Effector CD4-positive, alpha-beta T cell (primary cell): ENCODE measurements around the gene HLA-G.
"Not testable (repeated sequence)": the region's sequence is repeated elsewhere in the genome, so short reads cannot be mapped to it uniquely, and the experiment has no call there.

Source experiments
- DNase-seq: peaks from one replicate; pipeline ENCODE4 v3.0.0-alpha.2; 2020
- total RNA-seq: gene quantifications from one replicate; lab custom pipeline; 2026; lab: John Stamatoyannopoulos, UW

Gene HLA-G
- 1.5 reads per million for total RNA-seq

DNA sequence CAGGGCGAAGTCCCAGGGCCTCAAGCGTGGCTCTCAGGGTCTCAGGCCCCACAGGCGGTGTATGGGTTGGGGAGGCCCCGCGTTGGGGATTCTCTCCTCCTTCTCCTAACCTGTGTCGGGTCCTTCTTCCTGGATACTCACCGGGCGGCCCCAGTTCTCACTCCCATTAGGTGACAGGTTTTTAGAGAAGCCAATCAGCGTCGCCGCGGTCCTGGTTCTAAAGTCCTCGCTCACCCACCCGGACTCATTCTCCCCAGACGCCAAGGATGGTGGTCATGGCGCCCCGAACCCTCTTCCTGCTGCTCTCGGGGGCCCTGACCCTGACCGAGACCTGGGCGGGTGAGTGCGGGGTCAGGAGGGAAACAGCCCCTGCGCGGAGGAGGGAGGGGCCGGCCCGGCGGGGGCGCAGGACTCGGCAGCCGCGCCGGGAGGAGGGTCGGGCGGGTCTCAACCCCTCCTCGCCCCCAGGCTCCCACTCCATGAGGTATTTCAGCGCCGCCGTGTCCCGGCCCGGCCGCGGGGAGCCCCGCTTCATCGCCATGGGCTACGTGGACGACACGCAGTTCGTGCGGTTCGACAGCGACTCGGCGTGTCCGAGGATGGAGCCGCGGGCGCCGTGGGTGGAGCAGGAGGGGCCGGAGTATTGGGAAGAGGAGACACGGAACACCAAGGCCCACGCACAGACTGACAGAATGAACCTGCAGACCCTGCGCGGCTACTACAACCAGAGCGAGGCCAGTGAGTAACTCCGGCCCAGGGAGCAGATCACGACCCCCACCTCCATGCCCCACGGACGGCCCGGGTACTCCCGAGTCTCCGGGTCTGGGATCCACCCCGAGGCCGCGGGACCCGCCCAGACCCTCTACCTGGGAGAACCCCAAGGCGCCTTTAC lies at the start of gene HLA-G:
TSS of gene HLA-G (plus strand) at position 247 of the 892 bp plus-strand sequence. CDS start at position 267, 20 bp downstream.
- DNase-seq: no peak

DNA sequence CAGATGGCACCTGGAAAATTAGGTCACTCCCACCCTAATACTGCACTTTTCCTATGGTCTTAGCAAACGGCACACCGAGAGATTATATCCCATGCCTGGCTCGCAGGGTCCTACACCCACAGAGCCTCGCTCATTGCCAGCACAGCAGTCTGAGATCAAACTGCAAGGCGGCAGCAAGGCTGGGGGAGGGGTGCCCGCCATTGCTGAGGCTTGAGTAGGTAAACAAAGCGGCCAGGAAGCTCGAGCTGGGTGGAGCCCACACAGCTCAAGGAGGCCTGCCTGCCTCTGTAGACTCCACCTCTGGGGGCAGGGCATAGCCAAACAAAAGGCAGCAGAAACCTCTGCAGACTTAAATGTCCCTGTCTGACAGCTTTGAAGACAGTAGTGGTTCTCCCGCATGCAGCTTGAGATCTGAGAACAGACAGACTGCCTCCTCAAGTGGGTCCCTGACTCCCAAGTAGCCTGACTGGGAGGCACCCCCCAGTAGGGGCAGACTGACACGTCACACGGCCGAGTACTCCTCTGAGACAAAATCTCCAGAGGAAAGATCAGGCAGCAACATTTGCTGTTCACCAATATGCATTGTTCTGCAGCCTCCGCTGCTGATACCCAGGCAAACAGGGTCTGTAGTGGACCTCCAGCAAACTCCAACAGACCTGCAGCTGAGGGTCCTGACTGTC lies 47.5 kb upstream of the HLA-G start:
- not testable (repeated sequence) for DNase-seq

DNA sequence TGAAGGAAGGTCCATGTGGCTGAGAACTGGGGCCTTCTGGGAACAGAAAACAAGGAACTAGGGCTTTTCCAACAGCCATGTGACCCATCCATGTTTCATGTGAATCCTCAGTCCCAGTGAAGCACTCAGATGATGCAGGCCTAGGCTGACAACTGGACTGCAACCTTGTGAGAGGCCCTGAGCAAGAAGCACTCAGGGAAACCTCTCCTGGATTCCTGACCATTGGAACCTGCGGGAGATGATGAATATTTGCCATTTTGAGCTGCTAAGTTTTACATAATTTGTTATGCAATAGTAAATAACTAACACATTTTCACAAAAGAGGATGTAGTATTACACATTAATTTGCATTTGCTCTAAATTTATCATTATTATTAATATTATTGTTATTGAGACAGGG lies 38.4 kb upstream of the HLA-G start:
- DNase-seq: no peak

DNA sequence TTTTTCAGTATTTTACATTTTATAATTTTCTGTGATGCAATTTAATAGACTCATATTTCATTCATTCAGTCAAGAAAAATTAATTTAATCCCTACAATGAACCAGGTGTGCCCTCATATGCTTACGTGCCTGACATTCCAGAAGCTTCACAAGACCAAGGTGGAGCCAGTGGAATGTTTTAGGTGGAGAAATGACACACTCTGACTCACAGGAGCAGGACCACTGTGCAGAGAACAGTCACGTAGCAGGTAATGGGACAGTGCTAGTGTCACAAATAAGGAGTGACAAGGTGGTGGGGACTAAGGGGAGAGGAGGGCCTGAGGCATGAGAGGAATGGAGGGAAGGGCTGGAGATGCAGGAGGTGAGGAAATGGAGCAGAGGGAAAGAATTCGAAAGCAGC lies 37.0 kb upstream of the HLA-G start:
- DNase-seq: no peak

DNA sequence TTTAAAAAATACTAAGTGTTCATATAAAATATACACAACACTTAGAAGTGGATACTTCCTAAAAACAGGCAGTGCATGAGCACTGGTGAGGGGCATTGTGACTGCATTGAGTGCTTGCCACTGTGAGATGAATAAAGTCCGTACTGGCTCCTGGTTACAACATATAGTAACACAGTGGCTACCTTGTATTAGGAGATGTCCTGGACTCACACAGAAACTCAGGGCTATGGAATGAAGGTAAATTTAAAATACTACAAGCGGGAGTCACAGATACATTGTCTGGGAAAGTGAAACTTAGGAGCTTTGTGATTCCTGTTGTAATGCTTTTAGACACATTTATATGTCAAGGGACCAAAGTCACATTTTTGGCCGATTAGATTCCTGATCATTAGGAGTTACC lies 36.5 kb upstream of the HLA-G start:
- no peak for DNase-seq

DNA sequence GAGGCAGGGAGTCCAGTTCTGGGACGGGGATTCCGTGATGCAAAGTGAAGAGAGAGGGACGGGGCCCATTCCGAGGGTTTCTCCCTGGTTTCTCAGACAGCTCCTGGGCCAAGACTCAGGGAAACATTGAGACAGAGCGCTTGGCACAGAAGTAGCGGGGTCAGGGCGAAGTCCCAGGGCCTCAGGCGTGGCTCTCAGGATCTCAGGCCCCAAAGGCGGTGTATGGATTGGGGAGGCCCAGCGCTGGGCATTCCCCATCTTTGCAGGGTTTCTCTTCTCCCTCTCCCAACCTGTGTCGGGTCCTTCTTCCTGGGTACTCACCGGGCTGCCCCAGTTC lies 35.9 kb upstream of the HLA-G start:
- DNase-seq: no peak

DNA sequence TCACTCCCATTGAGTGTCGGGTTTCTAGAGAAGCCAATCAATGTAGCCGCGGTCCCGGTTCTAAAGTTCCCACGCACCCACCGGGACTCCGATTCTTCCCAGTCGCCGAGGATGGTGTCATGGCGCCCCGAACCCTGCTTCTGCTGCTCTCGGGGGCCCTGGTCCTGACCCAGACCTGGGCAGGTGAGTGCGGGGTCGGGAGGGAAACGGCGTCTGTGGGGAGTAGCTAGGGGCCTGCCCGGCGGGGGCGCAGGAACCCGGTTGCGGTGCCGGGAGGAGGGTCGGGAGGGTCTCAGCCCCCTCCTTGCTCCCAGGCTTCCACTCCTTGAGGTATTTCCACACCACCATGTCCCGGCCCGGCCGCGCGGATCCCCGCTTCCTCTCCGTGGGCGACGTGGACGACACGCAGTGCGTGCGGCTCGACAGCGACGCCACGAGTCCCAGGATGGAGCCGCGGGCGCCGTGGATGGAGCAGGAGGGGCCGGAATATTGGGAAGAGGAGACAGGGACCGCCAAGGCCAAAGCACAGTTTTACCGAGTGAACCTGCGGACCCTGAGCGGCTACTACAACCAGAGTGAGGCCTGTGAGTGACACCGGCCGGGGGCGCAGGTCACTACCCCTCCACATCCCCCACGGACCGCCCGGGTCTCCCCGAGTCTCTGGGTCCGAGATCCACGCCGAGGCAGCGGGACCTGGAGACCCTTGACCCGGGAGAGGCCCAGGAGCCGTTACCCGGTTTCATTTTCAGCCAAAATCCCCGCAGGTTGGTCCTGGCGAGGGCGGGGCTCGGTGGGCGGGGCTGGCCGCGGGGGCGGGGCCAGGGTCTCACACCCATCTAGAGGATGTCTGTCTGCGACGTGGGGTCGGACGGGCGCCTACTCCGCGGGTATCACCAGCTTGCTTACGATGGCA lies 35.2 kb upstream of the HLA-G start:
- peak; percentile 67 for DNase-seq

DNA sequence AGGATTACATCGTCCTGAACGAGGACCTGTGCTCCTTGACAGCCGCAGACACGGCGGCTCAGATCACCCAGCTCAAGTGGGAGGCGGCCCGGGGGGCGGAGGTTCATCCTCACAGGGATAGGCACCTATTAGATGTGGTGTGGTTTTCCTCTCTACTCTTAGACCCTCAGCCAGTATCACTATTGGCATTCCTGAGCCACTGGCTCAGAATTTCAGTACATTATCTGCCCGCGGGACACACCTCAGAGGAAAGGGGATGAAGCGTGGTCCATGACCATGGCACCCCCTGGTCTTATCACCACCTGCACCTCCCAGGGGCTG lies 34.6 kb upstream of the HLA-G start:
- DNase-seq: no peak

DNA sequence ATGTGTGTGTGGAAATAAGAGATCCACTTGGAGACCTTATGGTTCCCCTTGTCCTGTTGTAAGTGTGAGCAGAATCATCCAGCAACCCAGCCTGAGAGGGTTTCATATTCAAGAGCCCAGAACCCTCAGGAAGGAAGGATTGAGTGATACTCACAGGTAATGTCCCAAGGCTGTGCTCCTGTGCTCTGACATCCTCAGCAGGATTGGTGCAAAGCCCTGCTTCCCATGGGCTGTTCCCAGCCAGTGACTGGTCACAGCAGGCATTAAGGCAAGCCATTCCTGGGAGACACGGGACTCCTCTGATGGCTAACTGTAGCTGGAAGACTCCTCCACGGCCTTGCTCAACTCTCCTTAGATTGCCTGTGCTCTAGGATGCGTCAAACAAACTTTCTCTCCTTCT lies 33.8 kb upstream of the HLA-G start:
- no peak for DNase-seq

DNA sequence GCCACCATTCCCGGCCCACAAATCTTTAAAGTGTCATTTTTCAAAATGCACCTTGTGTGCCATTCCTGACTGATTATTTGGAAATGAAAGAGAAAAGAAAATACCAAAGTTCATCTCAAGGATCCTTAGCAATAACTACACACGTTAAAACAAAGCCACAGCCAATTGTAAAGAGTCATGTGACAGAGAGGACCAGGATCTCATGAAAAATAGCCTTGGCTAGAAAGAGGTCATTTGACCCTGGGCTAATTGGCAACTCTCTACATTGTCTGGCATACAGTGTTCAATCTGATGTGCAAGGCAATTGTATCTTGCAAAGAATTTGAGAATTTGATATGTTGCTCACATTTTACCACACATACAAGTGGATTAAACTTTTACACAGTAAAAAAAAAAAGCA lies 31.6 kb upstream of the HLA-G start:
- DNase-seq: no peak

DNA sequence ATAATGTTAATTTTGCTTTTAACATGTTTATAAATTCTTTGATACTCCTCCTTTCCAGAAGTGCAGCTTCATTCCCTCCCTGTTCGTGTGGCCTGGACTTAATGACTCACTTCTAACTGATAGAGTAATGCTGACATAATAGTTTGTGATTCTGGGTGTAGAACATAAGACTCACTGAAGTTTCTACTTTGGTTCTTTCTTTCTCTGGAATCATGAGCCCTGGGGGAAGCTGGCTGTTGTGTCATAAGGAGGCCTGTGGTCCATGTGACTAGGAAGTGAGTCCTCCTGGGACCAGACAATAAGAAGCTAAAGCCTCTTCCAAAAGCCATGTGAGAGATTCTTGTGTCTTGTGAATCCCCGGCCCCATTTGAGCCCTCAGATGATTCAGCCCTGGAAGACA lies 30.5 kb upstream of the HLA-G start:
- DNase-seq: no peak

DNA sequence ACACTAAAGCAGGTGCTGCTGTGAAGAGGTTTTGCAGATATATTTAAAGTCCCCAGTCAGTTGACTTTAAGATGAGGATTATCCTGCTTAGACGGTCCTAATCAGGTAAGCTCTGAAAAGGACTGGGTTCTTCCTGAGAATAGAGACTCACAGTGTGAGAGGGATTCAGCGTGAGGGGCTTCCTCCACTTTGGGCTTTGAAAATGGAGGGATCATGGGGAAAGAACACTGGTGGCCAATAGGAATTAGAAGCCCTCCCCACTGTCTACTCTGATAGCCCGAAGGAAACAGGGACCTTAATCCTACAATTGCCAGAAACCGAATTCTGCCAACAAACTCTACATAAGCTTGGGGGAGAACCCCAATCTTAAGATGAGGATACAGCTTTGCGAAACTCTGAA lies 29.7 kb upstream of the HLA-G start:
- DNase-seq: no peak

DNA sequence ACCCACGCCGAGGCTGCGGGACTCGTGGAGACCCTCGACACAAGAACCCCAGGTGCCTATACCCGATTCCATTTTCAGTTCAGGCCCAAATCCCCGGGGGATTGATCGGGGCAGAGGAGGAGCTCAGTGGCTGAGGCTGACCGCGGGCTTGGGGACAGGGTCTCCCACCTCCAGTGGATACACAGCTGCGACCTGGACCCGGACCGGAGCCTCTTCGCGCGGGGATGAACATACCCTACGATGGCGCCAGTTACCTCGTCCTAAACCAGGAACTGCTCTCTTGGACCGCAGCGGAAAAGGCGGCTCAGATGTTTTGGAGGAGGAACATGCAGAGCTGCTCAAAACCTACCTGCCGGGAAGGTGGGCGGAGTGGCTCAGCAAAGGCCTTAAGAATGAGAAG lies 27.4 kb upstream of the HLA-G start:
- DNase-seq: no peak

DNA sequence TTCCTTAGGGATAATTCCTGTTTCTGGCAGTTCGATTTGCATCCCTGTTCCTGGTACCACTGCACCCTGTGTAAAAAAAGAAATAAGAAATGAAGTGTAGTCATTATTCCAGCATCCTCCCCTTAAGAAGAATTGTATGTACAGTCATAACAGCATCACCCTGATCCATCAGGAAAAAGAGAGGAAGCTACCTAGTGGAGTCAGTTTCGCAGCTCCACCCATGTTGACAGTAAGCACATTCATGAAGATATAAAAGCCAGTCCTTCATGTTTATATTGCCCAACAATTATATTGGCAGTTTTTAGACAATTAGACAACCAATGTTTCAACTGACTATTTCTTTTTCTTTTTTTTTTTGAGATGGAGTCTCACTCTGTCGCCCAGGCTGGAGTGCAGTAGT lies 21.2 kb upstream of the HLA-G start:
- DNase-seq: no peak

DNA sequence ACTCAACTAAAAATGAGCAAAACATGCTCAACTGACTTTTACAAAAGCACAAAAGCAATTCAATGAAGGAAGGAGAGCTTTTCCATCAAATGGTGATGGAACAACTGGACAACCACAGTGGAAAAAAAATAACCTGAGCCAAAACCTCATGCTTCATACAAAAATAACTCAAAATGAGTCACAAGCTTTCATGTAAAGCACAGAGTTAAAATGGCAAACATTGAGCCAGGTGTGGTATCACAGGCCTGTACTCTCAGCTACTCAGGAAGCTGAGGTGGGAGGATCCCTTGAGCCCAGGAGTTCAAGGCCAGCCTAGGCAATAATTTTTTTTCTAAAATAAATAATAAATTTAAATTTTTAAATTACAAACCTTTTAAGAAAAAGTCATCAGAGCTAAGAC lies 18.4 kb upstream of the HLA-G start:
- no peak for DNase-seq

DNA sequence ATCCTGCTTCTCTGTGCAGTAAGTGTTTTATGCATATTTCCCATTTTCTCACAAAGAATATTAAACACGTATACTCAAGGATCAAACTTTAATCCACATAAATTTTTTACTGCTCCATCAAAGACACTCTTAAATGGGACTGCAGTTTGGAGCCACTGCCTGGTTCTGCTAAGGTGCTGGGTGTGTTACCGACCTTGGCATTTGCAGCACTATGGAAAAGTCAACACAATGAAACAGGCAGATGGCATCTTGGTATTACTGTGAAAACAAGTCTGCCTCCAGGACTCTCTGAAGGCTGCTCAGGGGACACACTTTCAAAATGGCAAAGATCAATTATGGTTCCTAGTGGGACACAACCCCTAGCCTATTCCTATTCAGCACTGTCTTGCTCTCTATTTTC lies 17.3 kb upstream of the HLA-G start:
- no peak for DNase-seq

DNA sequence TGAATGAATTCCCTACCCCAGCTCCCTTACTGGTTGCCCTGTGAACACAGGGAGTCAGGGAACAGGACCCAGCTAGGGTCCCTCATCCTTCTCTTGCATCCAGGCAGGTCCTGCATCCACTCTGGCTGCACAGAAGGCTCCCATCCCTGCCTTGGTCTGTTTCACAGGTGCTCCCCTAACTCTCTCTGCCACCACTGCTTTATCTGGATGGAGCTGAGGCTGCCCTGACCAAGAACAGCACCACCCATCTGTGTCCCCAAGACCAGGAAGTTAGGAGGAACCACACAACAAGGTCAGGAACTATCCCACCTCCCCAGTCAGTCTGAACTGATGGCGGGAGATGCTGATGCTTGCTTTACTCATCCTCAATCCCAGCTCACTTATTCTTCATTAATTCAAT lies 16.2 kb upstream of the HLA-G start:
- DNase-seq: no peak

DNA sequence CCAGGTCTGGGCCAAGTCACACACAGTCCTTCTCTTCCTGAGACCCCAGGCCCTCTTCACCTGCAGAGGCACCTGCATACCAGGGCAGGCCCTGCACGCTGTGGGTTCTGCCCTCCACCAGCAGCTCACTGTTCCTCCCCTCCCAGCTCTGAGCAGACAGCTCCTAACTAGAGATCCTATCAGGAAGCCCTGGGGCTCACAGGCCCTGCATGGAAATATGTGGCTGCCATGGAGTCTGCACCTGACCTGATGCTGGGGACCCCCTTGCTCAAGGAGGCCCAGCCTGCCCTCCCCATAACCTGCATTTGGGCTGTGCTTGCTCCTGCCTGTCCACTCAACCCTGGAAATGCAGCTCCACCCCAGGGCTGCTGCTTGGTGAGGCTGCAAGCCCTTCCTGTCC lies 14.6 kb upstream of the HLA-G start:
- no peak for DNase-seq

DNA sequence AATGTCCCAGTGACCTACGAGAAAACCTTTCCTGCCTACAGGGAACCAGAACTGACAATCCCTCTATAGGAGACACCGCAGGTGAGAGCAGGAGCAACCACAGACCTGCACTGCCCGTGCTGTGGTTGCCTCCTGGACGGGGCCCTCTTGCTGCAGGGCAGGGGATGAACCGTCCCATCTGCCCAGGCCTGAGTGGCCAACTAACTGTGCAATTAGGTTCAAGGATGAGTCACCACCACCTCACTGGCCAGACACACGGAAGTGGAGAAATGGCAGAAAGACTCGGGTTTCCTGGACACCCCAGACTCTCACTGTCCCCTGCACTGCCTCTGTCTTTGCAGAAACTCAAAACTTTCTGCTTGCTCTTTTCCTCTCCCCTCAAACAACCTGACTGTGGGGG lies 13.8 kb upstream of the HLA-G start:
- no peak for DNase-seq

DNA sequence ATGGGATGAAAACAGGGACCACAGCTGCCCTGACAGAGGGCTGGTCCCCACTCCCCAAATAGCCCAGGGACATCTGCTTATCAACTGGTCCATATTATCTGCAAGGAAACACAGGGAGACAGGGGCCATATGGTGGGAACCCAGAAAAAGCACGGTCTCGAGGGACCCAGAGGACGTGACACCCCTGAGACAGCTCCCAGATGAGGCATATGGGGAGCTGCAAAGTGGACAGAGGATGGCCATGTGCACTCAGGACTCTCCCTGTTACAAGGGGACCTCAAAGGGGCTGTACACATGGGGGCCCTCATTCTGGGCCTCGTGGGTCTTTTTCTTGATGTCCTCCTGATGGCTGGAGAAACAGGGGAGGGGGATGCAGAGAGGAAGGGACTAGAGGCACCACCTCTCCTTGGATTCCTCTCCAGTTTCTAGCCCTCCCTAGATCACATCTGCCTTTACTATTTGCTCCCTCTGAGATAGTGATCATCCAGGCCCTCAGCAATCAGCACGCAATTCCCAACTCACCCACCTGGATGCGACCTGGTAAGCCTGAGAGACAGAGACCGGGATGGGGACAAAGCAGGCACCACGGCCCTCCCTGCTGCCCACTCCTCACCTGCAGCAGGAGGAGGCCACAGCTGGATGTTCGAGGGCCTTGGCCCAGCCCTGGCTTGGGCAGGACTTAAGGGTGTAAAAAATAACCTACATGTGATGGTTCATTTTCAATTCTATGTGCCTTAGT lies 13.1 kb upstream of the HLA-G start:
- no peak for DNase-seq

DNA sequence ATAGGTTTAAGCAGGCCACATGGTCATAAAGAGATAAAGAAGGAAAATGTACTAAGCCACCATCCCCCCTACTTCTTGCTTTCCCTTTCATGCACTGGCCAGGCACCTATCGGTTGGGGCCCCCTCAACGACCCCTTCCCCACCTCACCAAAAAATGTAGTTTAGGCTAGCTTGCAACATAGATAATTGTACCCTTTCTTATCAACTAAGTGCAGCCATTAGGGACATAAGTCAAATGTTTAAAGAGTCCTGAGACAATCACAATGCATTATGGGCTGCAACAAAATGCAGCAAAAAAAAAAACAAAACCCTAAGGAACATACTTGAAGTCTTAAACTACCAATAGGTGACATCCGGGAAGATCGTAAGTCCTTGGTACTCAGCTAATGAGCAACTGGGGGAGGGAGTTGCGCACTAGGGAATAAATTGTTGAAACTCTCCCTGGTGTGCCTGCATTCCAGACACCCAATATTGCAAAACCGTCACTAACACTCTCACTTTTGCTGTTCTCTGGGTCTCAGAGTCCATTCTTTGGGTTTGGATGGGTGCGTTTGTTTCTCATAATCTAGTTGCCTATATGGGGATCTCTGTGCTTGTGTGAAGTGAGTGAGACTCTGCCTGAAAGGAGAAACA lies 12.4 kb upstream of the HLA-G start:
- DNase-seq: no peak

DNA sequence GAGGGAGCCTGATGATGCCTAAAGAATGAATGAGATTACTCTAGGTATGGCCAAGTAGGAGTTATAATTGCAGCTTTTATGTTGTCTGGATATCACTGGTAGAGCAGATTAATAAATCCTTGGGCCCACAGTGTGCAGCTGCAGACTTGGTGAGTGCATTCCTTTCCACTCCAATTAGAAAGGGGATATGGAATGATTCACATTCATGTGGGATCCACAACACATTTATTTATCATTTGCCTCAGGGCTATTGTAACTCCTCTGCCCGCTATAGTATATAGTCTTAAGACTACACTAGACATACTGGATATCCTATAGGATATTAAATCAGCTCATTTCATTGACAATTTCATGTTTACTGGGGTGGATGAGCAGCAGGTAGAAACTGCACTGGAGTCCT lies 11.6 kb upstream of the HLA-G start:
- DNase-seq: no peak
